Heart left ventricle (tissue), 16 donors: Measurements from ENCODE around the gene BRDT. TPM values are rescaled to one million over a fixed set of nuclear protein-coding genes. Genes with fewer than 3 reads are reported as not detected.

Source experiments
- ATAC-seq, 4 donors: fragments of 200-7000 bp; cut with Tn5 transposase; one replicate each; pipeline ENCODE4 v1.9.1; 2020 to 2022; ENCODE audit warnings: moderate library complexity in 4 of 4, mild to moderate bottlenecking in 3 of 4, moderate number of reproducible peaks in 1 of 4
- DNase-seq, 5 donors: peaks; one replicate each; pipeline ENCODE4 v3.0.0-alpha.2; 2020
- H3K27ac ChIP-seq, 12 donors: fragments of 200-600 bp; sonication (generic) in 4 of 12; one replicate each; pipeline versions ENCODE4 v1.5.0 to v1.8.0; 2016 to 2022; ENCODE audit warnings: mild to moderate bottlenecking in 2 of 12
- H3K27me3 ChIP-seq, 9 donors: fragments of 200-600 bp; sonication (generic) in 2 of 9; one replicate each; pipeline versions ENCODE4 v1.5.1 to v1.8.0; 2016 to 2022; ENCODE audit warnings: mild to moderate bottlenecking in 3 of 9
- H3K36me3 ChIP-seq, 9 donors: fragments of 200-600 bp; sonication (generic) in 2 of 9; one replicate each; pipeline versions ENCODE4 v1.5.0 to v1.8.0; 2018 to 2022; ENCODE audit warnings: mild to moderate bottlenecking in 2 of 9
- H3K4me1 ChIP-seq, 12 donors: fragments of 200-600 bp; sonication (generic) in 4 of 12; one replicate each; pipeline versions ENCODE4 v1.5.0 to v1.8.0; 2016 to 2022; ENCODE audit warnings: mild to moderate bottlenecking in 3 of 12
- H3K4me3 ChIP-seq, 12 donors: fragments of 200-600 bp; sonication (generic) in 4 of 12; one replicate each; pipeline versions ENCODE4 v1.5.0 to v1.8.0; 2017 to 2022; ENCODE audit warnings: mild to moderate bottlenecking in 9 of 12, moderate library complexity in 4 of 12
- H3K9me3 ChIP-seq, 12 donors: fragments of 200-600 bp; sonication (generic) in 4 of 12; one replicate each; pipeline versions ENCODE4 v1.5.0 to v1.8.0; 2016 to 2022; ENCODE audit warnings: mild to moderate bottlenecking in 1 of 12
- POLR2A ChIP-seq, 2 donors: fragments of 450-650 bp; IDR thresholded peaks; one replicate each; pipeline ENCODE4 v1.6.1; 2017; ENCODE audit warnings: antibody characterized with exemption in 2 of 2, mild to moderate bottlenecking in 2 of 2, moderate library complexity in 2 of 2
- WGBS, 4 donors: extraction: QIAGEN DNeasy Blood & Tissue Kit in 2 of 4; methylation state at CpG; one replicate each; pipeline versions ENCODE4 v1.1.5 to v1.1.7; 2013 to 2018; 5-methylcytosine and 5-hydroxymethylcytosine counted together
- intact Hi-C, 10 donors: fragments of 100-400 bp; cut with DNase I; formaldehyde crosslinking; loops; one replicate each; pipeline versions ENCODE4 v1.11.1 to v1.14.2; 2022
- polyA plus RNA-seq, 2 donors: library from polyadenylated mRNA; stranded (reverse); fragments of 200-250 nt; gene quantifications; one replicate each; pipeline ENCODE4 v1.2.3, GENCODE V29; 2013
- total RNA-seq, 9 donors: library from RNA; depleted of rRNA in 2 of 9; stranded (reverse); fragments of >200 nt in 2 of 9; fragmentation: NEBNext Ultra II Directional in 3 of 9; extraction: Animal tissue kit (Norgen Biotek cat#: 25700) in 3 of 9; gene quantifications; one replicate each; pipeline versions ENCODE4 v1.1.0 to v1.2.4, GENCODE V29; 2016 to 2023
- TF ChIP-seq, protein P1 (sequence below), 12 donors: fragments of 200-600 bp; sonication (generic) in 4 of 12; IDR thresholded peaks; one replicate each; pipeline versions ENCODE4 v1.5.0 to v1.8.0; 2018 to 2022; ENCODE audit warnings: antibody characterized with exemption in 12 of 12, mild to moderate bottlenecking in 5 of 12
- donor health status: ischemic (EF 13 %, LVEDD 7.1; RV severe dilation, severe dysfunction).
- donor health status: healthy with polysubstance abuse.
- donor health status: DM: no; HTN: yes; CAD: no.
- donor health status: DM: no; HTN: no; CAD: no.
- donor health status: ischemic (EF 25% LVEDD 6.9; RV normal size, moderate dysfunction).
- donor health status: ischemic (EF 25% LVEDD 5.7; RV mildly dilated, moderate dysfunction).
- donor health status: healthy.
- donor health status: DM: yes; HTN: yes; CAD: no.
- donor health status: ischemic (EF 35%, LVEDD 5.7; RV mildly dilated, moderate dysfunction).
- donor health status: nonischemic (EF 11% LVEDD 7.7; RV severe dilation, severe dysfunction).
- donor health status: DM: yes; HTN: yes; CAD: no.
- donor health status: PGD.
- donor health status: ischemic (EF 29% LVEDD 5.4; RV normal size, mild dysfunction).
- donor health status: nonischemic (EF 23%, LVEDD 6.1; RV moderate dilation, normal function).

Gene BRDT
- total and polyA plus RNA-seq, 11 donors, result not detected

DNA sequence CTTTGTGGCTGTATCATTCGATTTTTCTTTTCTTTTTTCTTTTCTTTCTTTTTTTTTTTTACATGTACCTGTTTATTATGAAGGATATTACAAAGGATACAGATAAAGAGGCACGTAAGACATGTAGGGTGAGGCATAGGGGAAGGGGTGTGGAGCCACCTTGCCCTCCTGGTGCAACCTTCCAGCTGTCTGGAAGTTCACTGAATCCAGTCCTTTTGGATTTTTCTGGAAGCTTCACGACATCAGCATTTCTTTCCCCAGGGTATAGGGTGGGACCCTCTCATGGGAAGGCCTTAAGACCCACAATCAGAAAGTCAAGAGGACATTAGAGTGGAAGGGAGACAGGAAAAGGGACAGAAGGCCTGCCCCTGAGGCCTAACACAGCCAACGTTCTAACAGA, 33.2 kb upstream of the BRDT start:
- H3K9me3 ChIP-seq, result no peaks in the 10 kb centered on the region
- no peaks in the 10 kb centered on the region for H3K36me3 ChIP-seq
- no peak overlapping the region for H3K27ac ChIP-seq
- no peaks in the 10 kb centered on the region for H3K27me3 ChIP-seq
- peaks cover 0 to 6% (median 0%) of the 10 kb centered on the region in 12 donors for H3K4me1 ChIP-seq
- no peak for ATAC-seq
- DNase-seq, result no peak
- no peak overlapping the region for H3K4me3 ChIP-seq
- intact Hi-C loops, result no loop called here
- WGBS, 4 donors, result 74 to 80% (median 77%) methylated on average over 4 of the region's 4 CpGs
- TF ChIP-seq, protein P1, sequence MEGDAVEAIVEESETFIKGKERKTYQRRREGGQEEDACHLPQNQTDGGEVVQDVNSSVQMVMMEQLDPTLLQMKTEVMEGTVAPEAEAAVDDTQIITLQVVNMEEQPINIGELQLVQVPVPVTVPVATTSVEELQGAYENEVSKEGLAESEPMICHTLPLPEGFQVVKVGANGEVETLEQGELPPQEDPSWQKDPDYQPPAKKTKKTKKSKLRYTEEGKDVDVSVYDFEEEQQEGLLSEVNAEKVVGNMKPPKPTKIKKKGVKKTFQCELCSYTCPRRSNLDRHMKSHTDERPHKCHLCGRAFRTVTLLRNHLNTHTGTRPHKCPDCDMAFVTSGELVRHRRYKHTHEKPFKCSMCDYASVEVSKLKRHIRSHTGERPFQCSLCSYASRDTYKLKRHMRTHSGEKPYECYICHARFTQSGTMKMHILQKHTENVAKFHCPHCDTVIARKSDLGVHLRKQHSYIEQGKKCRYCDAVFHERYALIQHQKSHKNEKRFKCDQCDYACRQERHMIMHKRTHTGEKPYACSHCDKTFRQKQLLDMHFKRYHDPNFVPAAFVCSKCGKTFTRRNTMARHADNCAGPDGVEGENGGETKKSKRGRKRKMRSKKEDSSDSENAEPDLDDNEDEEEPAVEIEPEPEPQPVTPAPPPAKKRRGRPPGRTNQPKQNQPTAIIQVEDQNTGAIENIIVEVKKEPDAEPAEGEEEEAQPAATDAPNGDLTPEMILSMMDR (IDR thresholded peaks at IDR 0.05), result no peak
- TF ChIP-seq POLR2A (IDR thresholded peaks at IDR 0.05), result no peak

DNA sequence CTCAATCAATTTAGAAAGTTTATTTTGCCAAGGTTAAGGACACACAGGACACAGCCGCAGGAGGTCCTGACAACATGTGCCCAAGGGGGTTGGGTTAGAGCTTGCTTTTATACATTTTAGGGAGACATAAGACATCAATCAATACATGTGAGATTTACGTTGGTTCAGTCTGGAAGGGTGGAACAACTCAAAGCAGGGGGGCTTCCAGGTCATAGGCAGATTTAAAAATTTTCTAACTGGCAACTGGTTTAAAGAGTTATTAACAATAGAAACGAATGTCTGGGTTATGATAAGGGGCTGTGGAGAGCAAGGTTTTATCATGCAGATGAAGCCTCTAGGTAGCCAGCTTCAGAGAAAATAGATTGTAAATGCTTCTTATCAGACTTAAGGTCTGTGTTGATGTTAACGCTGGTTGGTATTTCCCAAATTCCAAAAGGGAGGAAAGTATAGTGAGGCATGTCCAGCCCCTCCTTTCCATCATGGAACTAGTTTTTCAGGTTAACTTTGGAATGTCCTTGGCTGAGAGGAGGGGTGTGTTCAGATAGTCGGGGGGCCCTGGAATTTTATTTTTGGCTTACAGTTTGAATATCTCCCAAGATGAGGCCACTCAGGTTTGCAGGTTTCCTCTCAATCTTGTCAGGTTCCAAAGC, 32.3 kb upstream of the BRDT start:
- TF ChIP-seq POLR2A (IDR thresholded peaks at IDR 0.05), result no peak
- no peak overlapping the region for H3K4me3 ChIP-seq
- intact Hi-C loops, result no loop called here
- no peaks in the 10 kb centered on the region for H3K27me3 ChIP-seq
- H3K36me3 ChIP-seq, result no peaks in the 10 kb centered on the region
- DNase-seq, result no peak
- no peaks in the 10 kb centered on the region for H3K9me3 ChIP-seq
- 59 to 65% (median 63%) methylated on average over 5 of the region's 5 CpGs for WGBS, 4 donors
- H3K27ac ChIP-seq, result no peak overlapping the region
- ATAC-seq, result no peak
- H3K4me1 ChIP-seq, result peaks cover 0 to 6% (median 0%) of the 10 kb centered on the region in 12 donors

- DNase-seq, result no peak
- Histone ChIP-seq H3K27ac (no peak overlapping the region), H3K4me3 (no peak overlapping the region), H3K9me3 (no peaks in the 10 kb centered on the region), H3K4me1 (no peaks in the 10 kb centered on the region), H3K27me3 (no peaks in the 10 kb centered on the region), H3K36me3 (no peaks in the 10 kb centered on the region)
- 77 to 86% (median 82%) methylated on average over 8 of the region's 8 CpGs for WGBS, 4 donors
- ATAC-seq, result no peak
- TF ChIP-seq POLR2A (IDR thresholded peaks at IDR 0.05), result no peak
- TF ChIP-seq, protein P1 (IDR thresholded peaks at IDR 0.05), result no peak
- intact Hi-C loops, result loop anchor here in 1 of 10 donors (10.0 kb wide), 1 partner anchor 305 kb away; no protein-coding TSS in a partner anchor
Observed at GRCh38 chr1:91919962-91920361, 29.2 kb upstream of the BRDT start.

DNA sequence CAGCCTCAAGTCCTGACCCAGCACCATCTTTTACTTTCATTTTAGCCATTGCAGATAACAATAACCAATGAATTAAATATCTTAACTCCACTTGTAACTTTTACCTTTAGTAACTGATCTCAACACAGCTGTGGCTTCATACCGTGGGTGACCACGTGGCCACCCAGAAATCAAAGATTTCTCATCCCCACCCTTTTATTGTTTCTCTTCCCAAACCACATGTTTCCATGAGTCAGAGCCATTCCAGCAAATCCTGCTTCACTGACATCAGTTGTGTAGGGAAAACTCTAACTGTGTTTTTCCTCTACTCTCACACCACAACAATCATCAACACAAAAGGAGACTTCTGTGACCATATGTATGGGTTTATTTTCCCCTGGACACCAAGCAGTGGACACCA, 25.1 kb upstream of the BRDT start:
- Histone ChIP-seq H3K9me3 (no peaks in the 10 kb centered on the region), H3K27ac (no peak overlapping the region), H3K36me3 (no peaks in the 10 kb centered on the region), H3K4me3 (no peak overlapping the region), H3K27me3 (no peaks in the 10 kb centered on the region), H3K4me1 (peaks cover 0 to 3% (median 0%) of the 10 kb centered on the region in 12 donors)
- ATAC-seq (peak in 2 of 4 donors; percentile 33 to 56), DNase-seq (no peak)
- intact Hi-C loops, result loop anchor here in 1 of 10 donors (10.0 kb wide), 1 partner anchor 309 kb away; no protein-coding TSS in a partner anchor
- TF ChIP-seq, protein P1 (IDR thresholded peaks at IDR 0.05), result no peak
- no peak for TF ChIP-seq POLR2A (IDR thresholded peaks at IDR 0.05)
- WGBS, 4 donors, result 70 to 79% (median 74%) methylated on average over 2 of the region's 2 CpGs
